IPS-18c (cell line): ENCODE results near the gene DAND5.

Source experiments
- H3K4me3 ChIP-seq: 2 replicates; pipeline ENCODE4 v1.7.0; 2013; ENCODE audit warnings: low read depth, mild to moderate bottlenecking, low read length, moderate library complexity; ENCODE audit not compliant: insufficient read depth
- H3K9me3 ChIP-seq: one replicate; pipeline ENCODE4 v1.6.1; 2013; ENCODE audit warnings: mild to moderate bottlenecking, low read length, moderate library complexity; ENCODE audit not compliant: control insufficient read depth, insufficient read depth

Gene DAND5

DNA sequence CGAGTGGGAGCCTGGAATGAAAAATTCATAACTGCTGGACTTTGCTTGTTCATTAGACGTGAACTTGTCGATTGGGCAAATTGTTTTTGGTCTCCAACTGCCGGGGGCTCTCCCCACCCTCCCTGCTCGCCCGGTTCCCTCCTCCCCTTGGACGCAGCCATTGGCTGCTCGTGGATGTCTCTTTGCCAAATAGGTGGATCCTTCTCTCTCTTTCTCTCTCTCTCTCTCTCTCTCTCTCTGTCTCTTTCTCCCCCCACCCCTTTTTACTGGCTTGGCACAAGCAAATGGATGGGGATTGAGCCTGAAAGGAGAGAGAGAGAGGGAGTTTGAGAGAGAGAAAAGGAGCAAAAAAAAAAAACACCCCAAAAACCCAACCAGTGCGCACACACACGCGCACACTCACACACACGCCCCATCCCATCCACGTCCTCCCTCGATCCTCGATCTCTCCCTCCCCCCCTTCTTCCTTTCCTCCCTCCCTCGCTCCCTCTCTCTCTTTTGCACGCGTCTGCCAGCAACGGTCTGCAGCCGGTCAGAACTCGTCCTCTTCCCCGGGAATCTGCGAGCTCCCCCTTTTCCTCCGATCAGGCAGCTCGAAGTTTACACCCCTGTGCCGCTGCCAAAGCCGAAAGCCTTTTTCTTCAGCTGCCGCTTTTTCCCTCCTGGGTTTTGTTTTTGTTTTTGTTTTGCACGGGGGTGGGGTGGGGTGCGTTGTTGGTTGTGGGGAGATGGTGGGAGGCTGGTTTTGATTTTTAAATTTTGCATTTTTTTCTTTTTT is 53.7 kb downstream of the DAND5 start:
- peak overlapping the region; percentile 28; the same call in 1 of the 2 replicates for H3K4me3 ChIP-seq
- H3K9me3 ChIP-seq = no peaks in the 10 kb centered on the region

DNA sequence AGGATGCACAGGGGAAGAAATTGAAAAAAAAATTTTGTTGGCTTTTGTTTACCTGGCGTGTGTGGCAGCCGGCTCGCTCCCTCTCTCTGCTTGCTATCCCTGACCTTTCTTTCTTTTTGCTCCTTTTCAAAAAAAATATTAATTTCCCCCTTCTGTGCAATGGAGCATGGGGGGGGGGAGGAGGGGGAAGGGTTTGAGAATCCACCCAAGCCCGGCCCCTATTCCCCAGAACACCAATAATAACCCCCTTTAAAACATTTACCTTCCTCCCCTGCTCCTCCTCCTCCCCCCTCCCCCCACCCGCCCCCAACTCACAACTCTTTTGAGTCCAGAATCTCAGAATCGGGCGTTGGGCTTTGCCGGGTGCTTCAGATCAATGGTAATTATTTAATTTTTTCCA is 54.3 kb downstream of the DAND5 start:
- no peaks in the 10 kb centered on the region for H3K9me3 ChIP-seq
- H3K4me3 ChIP-seq = no peak overlapping the region
